ENCODE measurements around the gene DLGAP4. TPM values are rescaled to one million over a fixed set of nuclear protein-coding genes. Genes with fewer than 3 reads are reported as not detected.
"Not testable (repeated sequence)": the region's sequence is repeated elsewhere in the genome, so short reads cannot be mapped to it uniquely, and the experiment has no call there.

Gene DLGAP4
- total RNA-seq, 1 donor from 2014 or later, result 25.7 TPM

DNA sequence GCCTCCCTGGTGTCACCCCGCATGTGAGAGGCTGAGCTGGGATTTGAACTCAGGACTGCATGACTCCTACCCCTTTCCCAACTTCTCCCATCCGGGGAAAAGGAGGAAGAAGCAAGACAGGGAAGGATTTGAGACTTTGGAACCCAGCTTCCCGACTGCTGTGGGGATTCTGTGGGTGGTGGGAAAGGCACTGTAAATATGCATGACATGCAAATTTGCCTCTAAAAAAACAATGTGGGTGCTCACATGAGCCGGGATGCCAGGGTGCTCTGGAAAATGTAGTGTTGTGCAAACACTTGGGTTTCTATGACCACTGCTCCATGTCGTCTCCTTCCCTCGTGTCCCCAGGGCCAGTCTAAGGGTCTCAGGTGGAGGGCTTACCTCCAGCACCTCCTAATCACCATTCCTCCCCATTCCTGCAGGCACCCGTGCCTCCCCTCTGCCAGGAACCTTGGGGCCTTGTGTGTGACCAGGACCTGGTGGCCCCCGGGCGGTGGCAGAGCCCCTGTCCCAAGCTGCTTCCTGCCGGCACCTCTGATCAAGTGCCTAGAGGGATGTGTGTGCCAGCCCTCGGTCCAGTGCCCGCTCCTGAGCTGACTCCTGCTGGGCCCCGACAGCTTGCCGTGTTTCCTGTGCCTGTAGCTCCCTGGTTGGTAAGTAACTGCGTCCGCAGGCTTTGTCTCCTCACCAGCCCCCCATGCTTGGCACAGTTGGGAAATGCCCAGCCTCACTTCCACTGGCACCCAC, 60.7 kb downstream of the DLGAP4 start:
- Mint-ChIP-seq H3K27me3 (ENCODE audit: insufficient read depth) (peaks cover 10% of the 10 kb centered on the region), H3K4me1 (ENCODE audit: low read depth) (no peaks in the 10 kb centered on the region), H3K4me3 (no peak overlapping the region), H3K27ac (no peak overlapping the region), H3K36me3 (ENCODE audit: low read depth) (no peaks in the 10 kb centered on the region), H3K9me3 (no peaks in the 10 kb centered on the region)
- intact Hi-C loops (cut with micrococcal nuclease), result no loop called here
- DNase-seq (ENCODE audit: low spot score), result no peak

DNA sequence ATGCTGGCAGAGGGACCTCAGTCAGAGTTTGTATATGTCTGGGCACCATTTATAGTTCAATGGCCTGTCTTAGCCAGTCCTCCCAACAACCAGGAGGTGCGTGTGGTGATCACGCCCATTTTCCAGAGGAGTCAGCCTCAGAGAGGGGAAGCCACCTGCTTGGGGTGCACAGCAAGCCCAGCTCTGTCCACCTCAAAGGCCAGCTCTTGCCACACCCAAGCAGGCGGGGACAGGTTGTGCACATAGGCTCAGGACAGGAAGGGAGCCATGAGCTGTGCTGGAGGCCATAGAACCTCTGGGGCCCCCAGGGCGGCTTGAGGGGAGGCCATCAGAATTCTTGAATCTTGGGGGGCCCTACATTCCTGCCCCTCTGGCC, 61.2 kb downstream of the DLGAP4 start:
- Mint-ChIP-seq H3K4me3 (no peak overlapping the region), H3K4me1 (ENCODE audit: low read depth) (no peaks in the 10 kb centered on the region), H3K36me3 (ENCODE audit: low read depth) (no peaks in the 10 kb centered on the region), H3K9me3 (no peaks in the 10 kb centered on the region), H3K27ac (no peak overlapping the region), H3K27me3 (ENCODE audit: insufficient read depth) (peaks cover 11% of the 10 kb centered on the region)
- intact Hi-C loops (cut with micrococcal nuclease), result no loop called here
- no peak for DNase-seq (ENCODE audit: low spot score)

DNA sequence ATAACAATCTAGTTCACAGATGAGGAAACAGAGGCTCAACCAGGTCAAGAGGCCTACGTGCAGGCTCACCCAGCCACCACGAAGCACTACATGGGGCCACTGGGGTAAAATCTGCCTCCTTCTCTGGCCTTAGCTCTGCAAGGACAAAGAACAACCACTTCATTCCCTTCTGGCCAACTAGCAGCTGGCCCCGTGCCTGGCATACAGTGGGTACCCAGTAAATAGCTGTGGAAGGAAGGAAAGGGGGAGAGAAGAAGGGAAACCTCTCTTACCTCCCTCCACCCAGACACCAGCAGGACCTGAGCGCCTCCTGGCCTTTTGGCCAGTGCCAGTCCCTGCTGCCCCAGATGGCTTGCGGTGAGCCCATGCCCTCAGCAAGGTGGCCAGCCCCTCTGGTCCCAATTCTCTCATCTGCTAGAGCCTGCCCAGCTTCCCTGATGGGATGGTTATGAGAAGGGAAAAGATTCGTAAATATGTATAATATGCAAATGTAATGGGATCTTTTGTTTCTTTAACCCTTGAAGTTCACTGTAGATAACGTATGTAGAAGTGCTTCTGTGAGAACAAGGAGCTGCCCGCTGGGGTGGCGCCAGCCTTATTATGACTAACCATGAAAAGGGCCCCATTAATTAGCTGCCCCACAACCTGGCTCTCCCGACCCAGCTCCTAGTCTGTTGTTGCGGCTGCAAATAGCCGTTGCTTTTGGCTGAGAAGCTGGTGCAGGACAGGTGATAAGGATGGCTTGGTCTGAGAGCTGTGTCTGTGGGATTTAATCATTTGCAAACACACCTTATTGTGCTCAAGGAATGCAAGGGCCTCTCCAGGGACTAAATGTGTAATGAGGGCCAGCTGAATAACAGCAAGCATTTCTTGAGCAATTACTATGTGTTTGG, 62.0 kb downstream of the DLGAP4 start:
- Mint-ChIP-seq H3K36me3 (ENCODE audit: low read depth) (no peaks in the 10 kb centered on the region), H3K27me3 (ENCODE audit: insufficient read depth) (peaks cover 8% of the 10 kb centered on the region), H3K9me3 (no peaks in the 10 kb centered on the region), H3K4me1 (ENCODE audit: low read depth) (no peaks in the 10 kb centered on the region), H3K4me3 (no peak overlapping the region), H3K27ac (no peak overlapping the region)
- intact Hi-C loops (cut with micrococcal nuclease), result no loop called here
- no peak for DNase-seq (ENCODE audit: low spot score)

DNA sequence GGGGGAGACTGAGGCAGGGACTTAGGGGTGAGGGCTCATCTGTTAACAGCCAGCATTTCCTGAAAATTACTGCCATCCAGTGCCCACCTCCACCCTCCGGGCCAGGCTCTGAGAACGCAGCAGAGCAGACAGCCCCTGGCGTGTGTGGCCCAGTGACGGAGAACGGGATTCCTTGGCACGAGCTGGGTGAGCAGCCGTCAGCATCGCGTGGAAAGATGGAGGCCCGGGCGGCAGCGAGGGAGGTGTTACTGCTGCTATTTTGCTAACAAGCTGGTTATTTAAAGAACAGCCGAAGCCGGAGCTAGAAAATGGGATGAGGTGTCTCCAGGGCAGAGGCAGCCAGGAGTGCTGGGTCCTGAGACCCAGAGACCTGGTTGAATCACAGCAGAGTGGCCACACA, 62.7 kb downstream of the DLGAP4 start:
- no peak overlapping the region for H3K4me3 Mint-ChIP-seq
- no peaks in the 10 kb centered on the region for H3K9me3 Mint-ChIP-seq
- intact Hi-C loops (cut with micrococcal nuclease), result no loop called here
- H3K27me3 Mint-ChIP-seq (ENCODE audit: insufficient read depth), result peaks cover 9% of the 10 kb centered on the region
- no peaks in the 10 kb centered on the region for H3K36me3 Mint-ChIP-seq (ENCODE audit: low read depth)
- DNase-seq (ENCODE audit: low spot score), result no peak
- H3K4me1 Mint-ChIP-seq (ENCODE audit: low read depth), result no peaks in the 10 kb centered on the region
- H3K27ac Mint-ChIP-seq, result no peak overlapping the region

DNA sequence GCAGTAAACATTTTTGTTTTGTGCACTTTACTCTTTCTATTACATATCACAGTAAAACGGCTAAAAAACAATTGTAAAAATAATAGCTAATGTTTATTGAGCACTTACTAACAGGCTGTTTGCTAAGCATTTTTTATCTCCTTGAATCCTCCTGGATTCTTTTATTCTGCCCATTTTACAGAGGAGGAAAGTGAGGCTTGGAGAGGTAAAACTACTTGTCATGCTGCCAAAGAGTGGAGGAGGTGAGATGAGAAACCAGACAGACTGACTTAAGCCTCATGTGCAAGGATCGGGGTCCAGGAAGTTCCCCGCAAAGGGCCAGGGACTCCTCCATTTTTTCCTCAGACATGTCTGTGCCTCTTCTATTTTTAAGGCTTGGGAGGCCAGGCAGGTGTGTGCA, 63.6 kb downstream of the DLGAP4 start:
- Mint-ChIP-seq H3K4me3 (no peak overlapping the region), H3K4me1 (ENCODE audit: low read depth) (no peaks in the 10 kb centered on the region), H3K27me3 (ENCODE audit: insufficient read depth) (peaks cover 9% of the 10 kb centered on the region), H3K36me3 (ENCODE audit: low read depth) (no peaks in the 10 kb centered on the region), H3K27ac (no peak overlapping the region), H3K9me3 (no peaks in the 10 kb centered on the region)
- no peak for DNase-seq (ENCODE audit: low spot score)
- intact Hi-C loops (cut with micrococcal nuclease), result no loop called here

DNA sequence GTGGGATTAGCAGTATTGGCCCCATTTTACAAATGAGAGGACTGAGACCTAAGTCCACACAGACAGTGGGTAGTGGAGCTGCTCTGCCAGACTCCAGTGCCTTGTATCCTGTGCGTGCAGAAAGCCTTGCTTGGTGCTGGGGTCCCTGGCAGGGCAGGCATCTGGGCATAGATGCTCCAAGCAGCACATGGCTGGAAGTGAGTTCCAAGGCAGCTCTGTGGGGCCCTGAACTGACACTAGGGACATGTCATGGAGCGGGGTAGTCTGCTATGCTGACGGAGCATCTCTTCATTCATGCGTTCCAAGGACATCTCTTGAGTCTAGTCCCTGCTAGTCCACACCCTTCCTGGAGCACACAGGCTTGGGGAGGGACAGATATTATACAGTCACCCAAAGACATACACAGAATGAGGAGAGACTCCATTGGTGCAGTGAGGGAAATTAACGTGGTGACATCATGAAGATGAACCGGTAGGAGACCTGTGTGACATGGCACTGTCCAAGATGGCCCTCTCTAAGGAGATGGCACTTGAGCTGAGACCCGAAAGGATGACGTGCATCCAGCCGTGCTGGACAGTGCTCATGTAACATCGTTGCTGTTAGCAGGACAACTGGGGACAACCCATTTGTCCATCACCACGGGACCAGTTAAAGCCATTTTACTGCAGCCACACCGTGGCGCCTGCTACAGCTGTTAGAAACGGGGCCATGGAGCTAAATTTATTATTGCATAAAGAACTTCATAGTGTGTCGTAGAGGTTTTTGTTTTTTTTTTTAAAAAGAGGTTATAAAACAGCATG, 65.1 kb downstream of the DLGAP4 start:
- intact Hi-C loops (cut with micrococcal nuclease), result no loop called here
- H3K27me3 Mint-ChIP-seq (ENCODE audit: insufficient read depth), result peaks cover 9% of the 10 kb centered on the region
- H3K27ac Mint-ChIP-seq, result no peak overlapping the region

DNA sequence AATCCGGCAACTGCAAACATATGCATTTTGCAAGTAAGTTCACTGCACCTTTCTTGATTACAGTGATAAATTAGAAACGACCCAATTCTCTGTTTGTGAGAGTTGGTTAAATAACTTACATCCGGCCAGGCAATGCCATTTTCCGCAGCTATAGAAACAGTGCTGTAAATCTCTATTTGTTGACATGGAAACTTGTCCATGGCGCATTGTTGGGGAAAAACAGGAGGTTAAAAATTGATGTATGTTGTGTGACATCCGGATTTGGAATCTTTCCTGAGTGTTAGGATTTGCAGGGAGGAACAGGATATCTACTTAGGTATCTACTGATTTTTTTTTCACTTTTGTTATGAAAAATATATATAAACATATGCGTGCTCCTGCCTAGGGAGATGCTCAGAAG, 66.5 kb downstream of the DLGAP4 start:
- Mint-ChIP-seq H3K4me3 (no peak overlapping the region), H3K9me3 (no peaks in the 10 kb centered on the region), H3K36me3 (ENCODE audit: low read depth) (no peaks in the 10 kb centered on the region), H3K4me1 (ENCODE audit: low read depth) (no peaks in the 10 kb centered on the region), H3K27me3 (ENCODE audit: insufficient read depth) (peaks cover 9% of the 10 kb centered on the region), H3K27ac (no peak overlapping the region)
- DNase-seq (ENCODE audit: low spot score), result no peak
- intact Hi-C loops (cut with micrococcal nuclease), result no loop called here

More for the DNA sequence above, 65.1 kb downstream of the DLGAP4 start:
- no peaks in the 10 kb centered on the region for H3K36me3 Mint-ChIP-seq (ENCODE audit: low read depth)
- DNase-seq (ENCODE audit: low spot score), result no peak
- H3K4me3 Mint-ChIP-seq, result no peak overlapping the region
- no peaks in the 10 kb centered on the region for H3K4me1 Mint-ChIP-seq (ENCODE audit: low read depth)
- no peaks in the 10 kb centered on the region for H3K9me3 Mint-ChIP-seq

DNA sequence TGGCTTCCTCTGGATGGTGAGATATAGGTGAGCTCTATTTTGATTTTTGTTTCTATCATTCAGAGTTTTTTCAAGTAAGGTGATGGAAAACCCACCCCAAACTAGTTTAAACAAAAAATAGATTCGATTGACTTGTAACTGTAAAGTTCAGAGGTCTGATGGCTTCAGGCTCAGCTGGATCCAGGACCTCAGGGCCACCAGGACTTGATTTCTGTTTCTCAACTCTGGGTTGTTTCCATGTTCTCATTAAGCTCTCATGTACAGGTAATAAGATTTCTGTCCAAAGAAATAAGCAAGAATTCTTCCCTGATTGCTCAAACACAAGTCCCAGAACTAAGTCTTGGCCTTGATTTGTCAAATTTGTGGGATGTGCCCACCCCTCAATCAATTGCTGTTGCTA, 67.0 kb downstream of the DLGAP4 start:
- no peaks in the 10 kb centered on the region for H3K4me1 Mint-ChIP-seq (ENCODE audit: low read depth)
- H3K36me3 Mint-ChIP-seq (ENCODE audit: low read depth), result no peaks in the 10 kb centered on the region
- no peak for DNase-seq (ENCODE audit: low spot score)
- no peaks in the 10 kb centered on the region for H3K9me3 Mint-ChIP-seq
- H3K4me3 Mint-ChIP-seq, result no peak overlapping the region
- intact Hi-C loops (cut with micrococcal nuclease), result no loop called here
- peaks cover 9% of the 10 kb centered on the region for H3K27me3 Mint-ChIP-seq (ENCODE audit: insufficient read depth)
- no peak overlapping the region for H3K27ac Mint-ChIP-seq

DNA sequence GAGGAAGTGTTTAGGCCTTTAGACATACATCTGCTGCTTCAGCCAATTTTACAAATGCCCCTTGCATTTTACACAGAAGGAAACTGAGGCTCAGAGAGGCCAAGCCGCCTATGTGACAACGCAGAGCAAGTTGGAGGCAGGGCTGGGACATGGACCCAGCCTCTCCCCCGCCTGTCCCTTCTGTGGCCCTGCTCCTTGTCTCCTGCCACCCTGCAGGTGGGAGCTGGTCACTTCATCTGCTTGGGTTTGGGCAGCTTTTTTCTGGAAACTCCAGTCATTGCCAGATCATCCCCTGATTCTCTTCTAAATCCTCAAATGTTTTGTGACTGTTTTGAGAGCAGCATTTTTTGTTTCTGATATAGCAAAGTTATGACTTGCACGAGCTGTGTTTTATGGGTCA, 68.9 kb downstream of the DLGAP4 start:
- H3K4me1 Mint-ChIP-seq (ENCODE audit: low read depth), result no peaks in the 10 kb centered on the region

DNA sequence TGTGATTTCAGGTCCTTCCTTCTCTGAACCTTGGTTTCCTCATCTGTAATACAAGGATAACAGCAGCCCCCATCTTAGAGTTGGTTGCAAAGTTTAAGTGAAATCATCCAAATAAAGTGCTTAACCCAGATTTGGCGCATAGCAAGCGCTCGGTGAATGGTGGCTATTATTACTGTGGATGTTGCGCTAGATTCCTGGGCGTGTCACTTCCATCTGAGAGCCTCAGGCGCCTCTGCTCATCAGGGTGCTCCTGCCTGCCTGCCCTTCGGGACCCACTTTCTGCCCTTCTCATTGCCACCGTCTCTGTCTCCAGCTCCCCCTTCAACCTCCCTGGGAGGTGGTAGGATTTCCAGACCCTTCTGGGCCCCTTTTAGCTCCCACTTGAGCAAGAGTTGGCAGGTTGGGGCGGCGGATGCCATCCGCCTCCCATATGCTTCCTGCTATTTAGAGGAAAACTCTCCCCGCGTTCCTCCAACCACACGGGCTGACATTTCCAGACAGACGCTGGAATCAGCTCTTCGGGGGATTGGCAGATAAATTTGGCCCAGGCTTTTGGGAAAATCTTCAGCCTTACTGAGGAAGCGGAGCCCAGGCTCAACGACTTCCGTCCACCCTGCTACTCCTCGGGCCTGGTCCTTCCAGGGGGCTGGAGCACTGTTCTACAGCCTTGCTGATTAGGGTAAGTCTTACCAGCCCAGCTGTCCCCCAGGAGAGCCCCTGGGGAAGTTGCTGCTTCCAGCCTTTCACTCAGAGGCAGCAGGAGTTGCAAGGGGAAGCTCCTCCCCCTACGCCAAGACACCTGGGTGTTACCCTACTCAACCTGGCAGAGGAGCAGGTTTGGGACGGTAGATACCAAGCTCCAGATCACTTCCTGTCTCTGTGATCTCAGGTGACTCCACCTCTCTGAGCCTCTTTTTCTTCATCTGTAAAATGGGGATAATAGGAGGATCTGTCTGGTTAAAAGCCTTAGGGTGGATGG, 71.5 kb downstream of the DLGAP4 start:
- no peak overlapping the region for H3K27ac Mint-ChIP-seq
- H3K36me3 Mint-ChIP-seq (ENCODE audit: low read depth), result no peaks in the 10 kb centered on the region
- no peak for DNase-seq (ENCODE audit: low spot score)
- no peaks in the 10 kb centered on the region for H3K9me3 Mint-ChIP-seq
- H3K4me1 Mint-ChIP-seq (ENCODE audit: low read depth), result no peaks in the 10 kb centered on the region
- H3K27me3 Mint-ChIP-seq (ENCODE audit: insufficient read depth), result peaks cover 8% of the 10 kb centered on the region
- intact Hi-C loops (cut with micrococcal nuclease), result no loop called here
- no peak overlapping the region for H3K4me3 Mint-ChIP-seq

More for the DNA sequence above, 68.9 kb downstream of the DLGAP4 start:
- H3K4me3 Mint-ChIP-seq, result no peak overlapping the region
- H3K27ac Mint-ChIP-seq, result no peak overlapping the region
- no peaks in the 10 kb centered on the region for H3K9me3 Mint-ChIP-seq
- intact Hi-C loops (cut with micrococcal nuclease), result no loop called here
- peaks cover 11% of the 10 kb centered on the region for H3K27me3 Mint-ChIP-seq (ENCODE audit: insufficient read depth)
- DNase-seq (ENCODE audit: low spot score), result no peak
- no peaks in the 10 kb centered on the region for H3K36me3 Mint-ChIP-seq (ENCODE audit: low read depth)

DNA sequence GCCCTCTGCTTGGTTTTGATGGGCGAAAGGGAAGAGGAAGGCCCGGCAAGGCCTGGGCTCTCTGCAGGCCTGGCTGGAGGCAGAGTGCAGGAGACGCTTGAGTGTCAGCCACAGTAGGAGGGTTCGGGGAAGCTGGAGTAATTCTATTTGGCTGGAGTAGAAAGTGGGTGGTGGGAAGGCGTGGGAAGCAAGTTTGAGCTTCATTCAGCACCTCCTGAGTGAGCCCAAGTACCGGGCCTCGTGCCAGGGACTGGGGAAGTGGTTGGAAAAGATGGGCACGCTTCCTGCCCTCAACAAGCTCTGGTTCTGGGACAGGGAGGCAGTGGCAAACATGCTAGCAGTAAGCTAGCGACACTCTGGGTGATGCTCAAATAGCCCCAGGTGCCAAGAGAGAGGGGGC, 72.5 kb downstream of the DLGAP4 start:
- Mint-ChIP-seq H3K9me3 (no peaks in the 10 kb centered on the region), H3K27me3 (ENCODE audit: insufficient read depth) (peaks cover 5% of the 10 kb centered on the region), H3K4me3 (no peak overlapping the region), H3K4me1 (ENCODE audit: low read depth) (no peaks in the 10 kb centered on the region), H3K27ac (no peak overlapping the region), H3K36me3 (ENCODE audit: low read depth) (no peaks in the 10 kb centered on the region)
- intact Hi-C loops (cut with micrococcal nuclease), result no loop called here
- no peak for DNase-seq (ENCODE audit: low spot score)

DNA sequence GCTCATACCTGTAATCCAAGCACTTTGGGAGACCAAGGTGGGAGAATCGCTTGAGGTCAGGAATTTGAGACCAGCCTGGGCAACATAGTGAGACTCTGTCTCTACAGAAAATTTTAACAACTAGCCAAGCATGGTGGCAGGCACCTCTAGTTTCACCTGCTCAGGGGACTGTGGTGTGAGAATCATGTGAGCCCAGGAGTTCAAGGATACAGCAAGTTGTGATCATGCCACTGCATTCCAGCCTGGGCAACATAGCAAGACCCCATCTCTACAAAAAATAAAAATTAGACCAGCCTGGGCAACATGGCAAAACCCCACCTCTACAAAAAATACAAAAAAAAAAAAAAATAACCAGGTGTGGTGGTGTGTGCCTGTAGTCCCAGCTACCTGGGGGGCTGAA, 73.8 kb downstream of the DLGAP4 start:
- H3K27me3 Mint-ChIP-seq (ENCODE audit: insufficient read depth); H3K9me3 Mint-ChIP-seq; H3K36me3 Mint-ChIP-seq (ENCODE audit: low read depth); DNase-seq (ENCODE audit: low spot score); H3K4me3 Mint-ChIP-seq; intact Hi-C loops (cut with micrococcal nuclease); H3K27ac Mint-ChIP-seq; H3K4me1 Mint-ChIP-seq (ENCODE audit: low read depth): not testable (repeated sequence)

Data from activated T-helper 1 cell treated with anti-CD3 and anti-CD28 coated beads, Interleukin-12 subunit alpha, Interleukin-12 subunit beta, Interleukin-2, Interleukin-4 antibody, amounts not matched to agents 30 ng/mL and 10 ng/mL and 1 ng/mL, durations not matched to agents 14 hours and 24 hours and 36 hours (primary cell).